GM19099 (cell line): Measurements from ENCODE around the gene IFI30.

Source experiments
- POLR2A ChIP-seq: IDR thresholded peaks from 3 replicates; pipeline ENCODE4 v1.6.1; 2011; ENCODE audit warnings: low read depth; ENCODE audit not compliant: insufficient read length; ENCODE audit errors: extremely low read depth

The IFI30 gene

GRCh38 chr19:18205200-18205892 is 31.7 kb downstream of the IFI30 start:
- TF ChIP-seq POLR2A = no peak

GRCh38 chr19:18206018-18206417 is 32.4 kb downstream of the IFI30 start:
- no peak for TF ChIP-seq POLR2A

- no peak for TF ChIP-seq POLR2A
These were observed 34.7 kb downstream of the IFI30 start for GRCh38 chr19:18208098-18208951.

GRCh38 chr19:18211683-18212082 is 38.1 kb downstream of the IFI30 start:
- TF ChIP-seq POLR2A = no peak

- no peak for TF ChIP-seq POLR2A
These were observed 41.3 kb downstream of the IFI30 start for GRCh38 chr19:18214779-18215433.

- no peak for TF ChIP-seq POLR2A
These were observed 43.2 kb downstream of the IFI30 start for GRCh38 chr19:18216789-18217188.

GRCh38 chr19:18218159-18218558 is 44.5 kb downstream of the IFI30 start:
- no peak for TF ChIP-seq POLR2A

- TF ChIP-seq POLR2A = no peak
These were observed 45.0 kb downstream of the IFI30 start for GRCh38 chr19:18218600-18218999.

- no peak for TF ChIP-seq POLR2A
These were observed 46.5 kb downstream of the IFI30 start for GRCh38 chr19:18219911-18220631.

GRCh38 chr19:18220632-18221275 is 47.1 kb downstream of the IFI30 start:
- no peak for TF ChIP-seq POLR2A

- TF ChIP-seq POLR2A = no peak
These were observed 48.5 kb downstream of the IFI30 start for GRCh38 chr19:18221815-18222725.

- TF ChIP-seq POLR2A = no peak
These were observed 50.4 kb downstream of the IFI30 start for GRCh38 chr19:18223860-18224524.
